K562 (cell line): ENCODE data around the gene C19orf67. TPM values are rescaled to one million over a fixed set of nuclear protein-coding genes. Genes with fewer than 3 reads are reported as not detected.
A peak's percentile ranks its signal among the peaks of the same experiment; 100 is the strongest.

Experiments used
- ASH1L ChIP-seq: fragments of 450-650 bp; IDR thresholded peaks from 2 replicates; pipeline ENCODE4 v1.6.1; 2018; ENCODE audit warnings: borderline replicate concordance, mild to moderate bottlenecking, low read depth; ENCODE audit not compliant: partially characterized antibody
- CBX5 ChIP-seq: IDR thresholded peaks from 2 replicates; pipeline ENCODE4 v1.6.1; 2014; ENCODE audit warnings: low read depth, borderline replicate concordance
- CXXC5 ChIP-seq: fragments of 250-450 bp; sonication (Bioruptor Pico); IDR thresholded peaks from 2 replicates; pipeline ENCODE4 v1.8.0; 2022; ENCODE audit warnings: inconsistent platforms, mild to moderate bottlenecking, moderate library complexity
- DIDO1 ChIP-seq: fragments of 450-650 bp; IDR thresholded peaks from 2 replicates; pipeline ENCODE4 v1.6.1; 2016; ENCODE audit warnings: low read depth, missing biosample characterization, missing genetic modification characterization
- EP300 ChIP-seq: IDR thresholded peaks from 2 replicates; pipeline ENCODE4 v1.6.1; 2012; ENCODE audit warnings: low read length, improper control_type of control experiment
- FIP1L1 ChIP-seq: fragments of 200-400 bp; formaldehyde crosslinking; IDR thresholded peaks from 2 replicates; pipeline ENCODE4 v1.6.1; 2018; ENCODE audit warnings: mild to moderate bottlenecking, low read depth, low read length; ENCODE audit not compliant: poor library complexity, severe bottlenecking
- FOXK1 ChIP-seq: sonication (generic); formaldehyde crosslinking; IDR thresholded peaks from 2 replicates; pipeline ENCODE4 v1.8.0; 2022; ENCODE audit warnings: missing genetic modification reagents, mild to moderate bottlenecking, borderline replicate concordance
- JUN ChIP-seq, 2 experiments: sonication (generic) in 1 of 2; formaldehyde crosslinking in 1 of 2; IDR thresholded peaks; 2 replicates each; pipeline versions ENCODE4 v1.6.1 to v1.8.0; 2012 to 2022; ENCODE audit warnings: borderline replicate concordance in 2 of 2, mild to moderate bottlenecking in 2 of 2, improper control_type of control experiment in 1 of 2, low read depth in 1 of 2, low read length in 1 of 2, missing genetic modification reagents in 1 of 2
- LEF1 ChIP-seq: fragments of 450-650 bp; IDR thresholded peaks from 2 replicates; pipeline ENCODE4 v1.6.1; 2016; ENCODE audit warnings: mild to moderate bottlenecking
- MAFF ChIP-seq: IDR thresholded peaks from 2 replicates; pipeline ENCODE4 v1.6.1; 2012; ENCODE audit warnings: low read length, improper control_type of control experiment
- NFYB ChIP-seq: IDR thresholded peaks from 2 replicates; pipeline ENCODE4 v1.6.1; 2011; ENCODE audit warnings: mild to moderate bottlenecking, moderate library complexity; ENCODE audit not compliant: insufficient read length; ENCODE audit errors: extremely low read depth
- RBM39 ChIP-seq: fragments of 200-400 bp; formaldehyde crosslinking; optimal IDR thresholded peaks from 2 replicates; pipeline ENCODE3; 2018; ENCODE audit warnings: low read depth, low read length
- SIN3A ChIP-seq, 2 experiments: fragments of 150-350 bp in 1 of 2; IDR thresholded peaks; 2 replicates each; pipeline ENCODE4 v1.6.1; 2011 to 2016; ENCODE audit warnings: borderline replicate concordance in 2 of 2, low read depth in 2 of 2, low read length in 2 of 2, mild to moderate bottlenecking in 2 of 2, moderate library complexity in 2 of 2; ENCODE audit not compliant: control insufficient read depth in 1 of 2
- SRF ChIP-seq, 2 experiments: fragments of 250-450, 450-650 bp in 1 of 2; sonication (Bioruptor Pico) in 1 of 2; sonication (generic) in 1 of 2; formaldehyde crosslinking; IDR thresholded peaks; 2 replicates each; pipeline versions ENCODE4 v1.5.0 to v1.5.1; 2020 to 2022; ENCODE audit warnings: mild to moderate bottlenecking in 1 of 2, missing genetic modification reagents in 1 of 2
- TFAM ChIP-seq: fragments of 250-450 bp; sonication (Bioruptor Pico); conservative IDR thresholded peaks from 2 replicates; pipeline ENCODE4 v1.5.0; 2021; ENCODE audit warnings: mild to moderate bottlenecking, moderate library complexity
- ZFX ChIP-seq: sonication (generic); formaldehyde crosslinking; IDR thresholded peaks from 2 replicates; pipeline ENCODE4 v1.8.0; 2022; ENCODE audit warnings: mild to moderate bottlenecking, missing genetic modification reagents, moderate library complexity
- ZNF197 ChIP-seq: fragments of 200-800 bp; sonication (Bioruptor generic); IDR thresholded peaks from 2 replicates; pipeline ENCODE4 v1.6.1; 2016; ENCODE audit warnings: low read depth, missing genetic modification characterization, missing compliant biosample characterization
- polyA plus RNA-seq, 8 experiments: library from polyadenylated mRNA; depleted of rRNA in 4 of 8; stranded (reverse) in 5 of 8; unstranded in 3 of 8; fragments of >200 nt; fragmentation: Nextera tagmentation in 2 of 8; fragmentation: Illumina TruSeq in 1 of 8; extraction: Ambion mirVana in 2 of 8; extraction: Trizol in 1 of 8; gene quantifications; 2 replicates each; pipeline versions ENCODE4 v1.2.1 to v1.2.3, GENCODE V29; 2011 to 2014; ENCODE audit warnings: inconsistent platforms in 1 of 8, missing spikeins in 1 of 8
- total RNA-seq, 7 experiments: library from RNA; depleted of rRNA in 6 of 7; stranded (reverse); fragments of >200 nt in 6 of 7; fragmentation: Illumina TruSeq in 2 of 7; extraction: Trizol in 2 of 7; gene quantifications; 2 replicates each; pipeline versions ENCODE4 v1.2.1 to v1.2.3, GENCODE V29; 2011 to 2021; ENCODE audit warnings: low replicate concordance in 1 of 7
- TF ChIP-seq, protein P1 (sequence below): sonication (generic); formaldehyde crosslinking; IDR thresholded peaks from 2 replicates; pipeline ENCODE4 v1.8.0; 2022; ENCODE audit warnings: mild to moderate bottlenecking, missing genetic modification reagents
- TF ChIP-seq, protein P2 (sequence below): fragments of 450-650 bp; IDR thresholded peaks from 2 replicates; pipeline ENCODE4 v1.6.1; 2014; ENCODE audit warnings: low read depth, mild to moderate bottlenecking, moderate library complexity, borderline replicate concordance
- TF ChIP-seq, protein P3 (sequence below): fragments of 450-650 bp; IDR thresholded peaks from 2 replicates; pipeline ENCODE4 v1.6.1; 2016; ENCODE audit warnings: antibody characterized with exemption
- TF ChIP-seq, protein P4 (sequence below), 2 experiments: fragments of 450-650 bp; conservative IDR thresholded peaks; 2 replicates each; pipeline ENCODE4 v1.6.1; 2017; ENCODE audit warnings: mild to moderate bottlenecking in 2 of 2, moderate library complexity in 2 of 2

Gene C19orf67
- total and polyA plus RNA-seq, 9 of the 15 experiments (the other 6 are each of a cell fraction or from before 2014, with no cell fraction given), result 0.29 to 1.8 (median 0.51) TPM; not detected in 3

DNA sequence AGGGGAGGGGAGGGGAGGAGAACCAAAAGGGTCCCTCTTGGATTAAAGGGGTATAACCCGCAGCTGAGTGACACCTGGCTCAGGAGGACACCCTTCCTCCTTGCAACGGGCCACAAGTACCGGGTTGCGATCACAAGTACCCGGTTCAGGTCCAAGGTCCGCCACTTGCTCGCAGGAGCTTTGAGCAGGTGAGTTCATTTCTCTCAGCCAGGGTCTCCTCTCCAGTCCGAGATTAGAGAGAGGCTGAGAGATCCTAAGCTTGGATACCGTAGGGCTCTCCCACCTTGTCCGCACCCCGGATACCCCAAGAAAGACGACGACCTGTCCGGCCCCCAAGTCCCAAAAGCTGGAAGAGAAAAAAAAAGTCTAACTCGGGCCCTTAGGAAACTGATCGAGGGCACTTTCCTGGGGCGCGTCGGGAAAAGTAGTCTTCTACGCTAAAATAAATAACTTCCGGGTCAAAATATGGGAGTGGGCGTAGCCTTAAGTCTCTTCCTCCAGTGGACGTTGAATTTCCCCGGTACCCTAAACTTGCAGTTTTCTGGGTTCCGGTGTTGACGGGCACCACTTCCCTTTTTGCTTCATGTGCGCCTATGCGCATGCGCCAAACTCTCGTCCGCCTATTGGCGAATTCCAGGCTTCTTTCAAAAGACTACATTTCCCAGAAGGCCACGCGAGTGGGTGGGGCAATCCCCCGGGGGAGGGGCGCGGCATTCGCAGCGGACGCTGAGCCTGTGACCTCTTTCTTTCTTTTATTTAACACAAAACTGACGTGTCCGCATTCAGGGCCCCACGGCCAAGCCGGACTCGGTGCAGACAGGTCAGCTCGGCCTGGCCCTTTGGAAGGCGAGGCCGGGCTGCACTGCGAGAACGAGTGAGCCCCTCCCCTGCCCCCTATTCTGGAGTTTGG lies 4.4 kb downstream of the C19orf67 start (continued):
- TF ChIP-seq MAFF (peak; percentile 44; the same call in 1 of the 2 replicates), EP300 (no peak; the same call in 1 of the 2 replicates), ASH1L (peak; percentile 75), JUN (IDR thresholded peaks at IDR 0.05; ENCODE audit: borderline replicate concordance, low read depth, low read length) (peak; percentile 36), JUN (CRISPR knock-in tag; IDR thresholded peaks at IDR 0.05; ENCODE audit: borderline replicate concordance) (no peak), SRF (CRISPR knock-in tag; IDR thresholded peaks at IDR 0.05) (peak in 1 of 2 experiments; percentile 83; a peak in 1 of 4 replicates), RBM39 (no peak), DIDO1 (tag) (peak; percentile 63; the same call in 1 of the 2 replicates), CBX5 (0 out of 2 replicates have a peak, but pooled peaks have one; percentile 14), NFYB (no peak), SIN3A (IDR thresholded peaks at IDR 0.05; ENCODE audit: borderline replicate concordance in 2 of 2, control insufficient read depth in 1 of 2, low read depth in 2 of 2, low read length in 2 of 2) (peak in 1 of 2 experiments; percentile 90; a peak in 1 of 4 replicates), ZNF197 (CRISPR knock-in tag) (0 out of 2 replicates have a peak, but pooled peaks have one; percentile 13), CXXC5 (CRISPR knock-in tag) (peak; percentile 83), TFAM (no peak), FIP1L1 (no peak), ZFX (CRISPR knock-in tag) (peak; percentile 86), LEF1 (no peak), FOXK1 (CRISPR knock-in tag) (0 out of 2 replicates have a peak, but pooled peaks have one; percentile 63)
- TF ChIP-seq, protein P1, sequence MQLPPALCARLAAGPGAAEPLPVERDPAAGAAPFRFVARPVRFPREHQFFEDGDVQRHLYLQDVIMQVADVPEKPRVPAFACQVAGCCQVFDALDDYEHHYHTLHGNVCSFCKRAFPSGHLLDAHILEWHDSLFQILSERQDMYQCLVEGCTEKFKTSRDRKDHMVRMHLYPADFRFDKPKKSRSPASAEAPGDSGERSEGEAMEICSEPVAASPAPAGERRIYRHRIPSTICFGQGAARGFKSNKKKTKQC (CRISPR knock-in tag), result peak; percentile 41
- TF ChIP-seq, protein P2, sequence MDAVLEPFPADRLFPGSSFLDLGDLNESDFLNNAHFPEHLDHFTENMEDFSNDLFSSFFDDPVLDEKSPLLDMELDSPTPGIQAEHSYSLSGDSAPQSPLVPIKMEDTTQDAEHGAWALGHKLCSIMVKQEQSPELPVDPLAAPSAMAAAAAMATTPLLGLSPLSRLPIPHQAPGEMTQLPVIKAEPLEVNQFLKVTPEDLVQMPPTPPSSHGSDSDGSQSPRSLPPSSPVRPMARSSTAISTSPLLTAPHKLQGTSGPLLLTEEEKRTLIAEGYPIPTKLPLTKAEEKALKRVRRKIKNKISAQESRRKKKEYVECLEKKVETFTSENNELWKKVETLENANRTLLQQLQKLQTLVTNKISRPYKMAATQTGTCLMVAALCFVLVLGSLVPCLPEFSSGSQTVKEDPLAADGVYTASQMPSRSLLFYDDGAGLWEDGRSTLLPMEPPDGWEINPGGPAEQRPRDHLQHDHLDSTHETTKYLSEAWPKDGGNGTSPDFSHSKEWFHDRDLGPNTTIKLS, result peak; percentile 93
- TF ChIP-seq, protein P3, sequence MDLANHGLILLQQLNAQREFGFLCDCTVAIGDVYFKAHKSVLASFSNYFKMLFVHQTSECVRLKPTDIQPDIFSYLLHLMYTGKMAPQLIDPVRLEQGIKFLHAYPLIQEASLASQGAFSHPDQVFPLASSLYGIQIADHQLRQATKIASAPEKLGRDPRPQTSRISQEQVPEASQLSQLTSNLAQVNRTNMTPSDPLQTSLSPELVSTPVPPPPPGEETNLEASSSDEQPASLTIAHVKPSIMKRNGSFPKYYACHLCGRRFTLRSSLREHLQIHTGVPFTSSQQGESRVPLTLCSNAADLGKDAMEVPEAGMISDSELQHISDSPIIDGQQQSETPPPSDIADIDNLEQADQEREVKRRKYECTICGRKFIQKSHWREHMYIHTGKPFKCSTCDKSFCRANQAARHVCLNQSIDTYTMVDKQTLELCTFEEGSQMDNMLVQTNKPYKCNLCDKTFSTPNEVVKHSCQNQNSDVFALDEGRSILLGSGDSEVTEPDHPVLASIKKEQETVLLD, result peak; percentile 99
- TF ChIP-seq, protein P4, sequence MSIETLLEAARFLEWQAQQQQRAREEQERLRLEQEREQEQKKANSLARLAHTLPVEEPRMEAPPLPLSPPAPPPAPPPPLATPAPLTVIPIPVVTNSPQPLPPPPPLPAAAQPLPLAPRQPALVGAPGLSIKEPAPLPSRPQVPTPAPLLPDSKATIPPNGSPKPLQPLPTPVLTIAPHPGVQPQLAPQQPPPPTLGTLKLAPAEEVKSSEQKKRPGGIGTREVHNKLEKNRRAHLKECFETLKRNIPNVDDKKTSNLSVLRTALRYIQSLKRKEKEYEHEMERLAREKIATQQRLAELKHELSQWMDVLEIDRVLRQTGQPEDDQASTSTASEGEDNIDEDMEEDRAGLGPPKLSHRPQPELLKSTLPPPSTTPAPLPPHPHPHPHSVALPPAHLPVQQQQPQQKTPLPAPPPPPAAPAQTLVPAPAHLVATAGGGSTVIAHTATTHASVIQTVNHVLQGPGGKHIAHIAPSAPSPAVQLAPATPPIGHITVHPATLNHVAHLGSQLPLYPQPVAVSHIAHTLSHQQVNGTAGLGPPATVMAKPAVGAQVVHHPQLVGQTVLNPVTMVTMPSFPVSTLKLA (conservative IDR thresholded peaks at IDR 0.05), result peak; percentile 79 to 83
